HEK293 (cell line): Measurements from ENCODE around the gene TBC1D4.

Experiments used
- CTCF ChIP-seq: fragments of 450-650 bp; formaldehyde crosslinking; IDR thresholded peaks from 2 replicates; pipeline ENCODE4 v1.5.1; 2016; ENCODE audit warnings: missing biosample characterization, missing genetic modification characterization
- ZBTB17 ChIP-seq: fragments of 450-650 bp; formaldehyde crosslinking; IDR thresholded peaks from 2 replicates; pipeline ENCODE4 v1.5.1; 2016; ENCODE audit warnings: missing biosample characterization, missing genetic modification characterization
- ZBTB49 ChIP-seq: fragments of 450-650 bp; formaldehyde crosslinking; IDR thresholded peaks from 2 replicates; pipeline ENCODE4 v1.5.1; 2016; ENCODE audit warnings: missing biosample characterization, missing genetic modification characterization, low read depth
- ZNF138 ChIP-seq: fragments of 450-650 bp; formaldehyde crosslinking; IDR thresholded peaks from 2 replicates; pipeline ENCODE4 v1.5.1; 2016; ENCODE audit warnings: missing biosample characterization, missing genetic modification characterization, borderline replicate concordance
- ZNF274 ChIP-seq, 2 experiments: fragments of 200-500 bp in 1 of 2; fragments of 450-650 bp in 1 of 2; sonication (Bioruptor generic) in 1 of 2; formaldehyde crosslinking in 1 of 2; IDR thresholded peaks; 2 replicates each; pipeline versions ENCODE4 v1.5.1 to v1.6.1; 2014 to 2016; ENCODE audit warnings: borderline replicate concordance in 1 of 2, inconsistent platforms in 1 of 2, low read length in 1 of 2, missing biosample characterization in 1 of 2, missing genetic modification characterization in 1 of 2
- ZNF362 ChIP-seq: fragments of 450-650 bp; formaldehyde crosslinking; IDR thresholded peaks from 2 replicates; pipeline ENCODE4 v1.5.1; 2016; ENCODE audit warnings: missing biosample characterization, missing genetic modification characterization
- ZNF404 ChIP-seq: fragments of 450-650 bp; formaldehyde crosslinking; IDR thresholded peaks from 2 replicates; pipeline ENCODE4 v1.5.1; 2017; ENCODE audit warnings: missing biosample characterization, missing genetic modification characterization
- ZNF549 ChIP-seq: fragments of 450-650 bp; IDR thresholded peaks from 2 replicates; pipeline ENCODE4 v1.5.1; 2018; ENCODE audit warnings: missing biosample characterization, missing genetic modification characterization, mild to moderate bottlenecking, inconsistent platforms, moderate library complexity
- ZNF677 ChIP-seq: fragments of 450-650 bp; IDR thresholded peaks from 2 replicates; pipeline ENCODE4 v1.5.0; 2018; ENCODE audit warnings: missing biosample characterization, mild to moderate bottlenecking, missing genetic modification characterization, moderate library complexity
- ZNF704 ChIP-seq: fragments of 450-650 bp; formaldehyde crosslinking; IDR thresholded peaks from 2 replicates; pipeline ENCODE4 v1.5.1; 2016; ENCODE audit warnings: missing biosample characterization, missing genetic modification characterization

- TF ChIP-seq ZNF704 (no peak), CTCF (tag by site-specific recombination) (no peak), ZNF274 (IDR thresholded peaks at IDR 0.05; ENCODE audit: low read length) (no peak), ZNF274 (tag by site-specific recombination; IDR thresholded peaks at IDR 0.05; ENCODE audit: borderline replicate concordance) (no peak), ZBTB49 (no peak), ZNF677 (tag by site-specific recombination) (no peak), ZBTB17 (no peak), ZNF362 (tag by site-specific recombination) (no peak), ZNF404 (tag by site-specific recombination) (no peak), ZNF138 (tag by site-specific recombination) (no peak), ZNF549 (tag by site-specific recombination) (no peak)
Observed at GRCh38 chr13:75256922-75257321, 225.0 kb downstream of the TBC1D4 start.
